Suprapubic skin (tissue), 3 donors: ENCODE measurements around the gene ASB6.

Source experiments
- EP300 ChIP-seq: sonication (generic); formaldehyde crosslinking; IDR thresholded peaks from one replicate; pipeline ENCODE4 v1.6.1; 2017; ENCODE audit warnings: antibody characterized with exemption
- TF ChIP-seq, protein P1 (sequence below), 2 donors: fragments of 200-600 bp in 1 of 2; fragments of 450-650 bp in 1 of 2; sonication (generic) in 1 of 2; IDR thresholded peaks; one replicate each; pipeline ENCODE4 v1.5.1; 2016 to 2019; ENCODE audit warnings: antibody characterized with exemption in 2 of 2, mild to moderate bottlenecking in 1 of 2, moderate library complexity in 1 of 2

DNA sequence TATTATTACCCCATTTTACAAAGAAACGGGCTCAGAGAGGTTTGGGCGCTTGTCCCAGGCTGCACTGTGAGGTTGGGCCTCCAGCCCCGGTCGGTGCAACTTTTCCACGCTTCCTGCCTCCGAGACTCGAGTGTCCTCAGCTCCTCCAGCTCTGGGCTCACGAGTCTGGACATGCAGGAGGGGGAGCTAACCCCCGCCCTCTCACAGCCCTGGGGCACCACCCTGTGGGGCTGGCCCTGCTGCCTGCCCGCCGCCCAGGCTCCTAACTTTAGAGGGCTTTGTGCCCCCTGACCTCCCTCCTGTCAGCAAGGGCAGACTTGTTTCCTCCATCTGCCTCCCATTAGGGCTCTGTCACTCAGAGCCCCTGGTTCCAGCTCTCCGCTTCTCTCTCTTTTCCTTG, 4.3 kb upstream of the ASB6 start:
- no peak for TF ChIP-seq EP300
- TF ChIP-seq, protein P1, sequence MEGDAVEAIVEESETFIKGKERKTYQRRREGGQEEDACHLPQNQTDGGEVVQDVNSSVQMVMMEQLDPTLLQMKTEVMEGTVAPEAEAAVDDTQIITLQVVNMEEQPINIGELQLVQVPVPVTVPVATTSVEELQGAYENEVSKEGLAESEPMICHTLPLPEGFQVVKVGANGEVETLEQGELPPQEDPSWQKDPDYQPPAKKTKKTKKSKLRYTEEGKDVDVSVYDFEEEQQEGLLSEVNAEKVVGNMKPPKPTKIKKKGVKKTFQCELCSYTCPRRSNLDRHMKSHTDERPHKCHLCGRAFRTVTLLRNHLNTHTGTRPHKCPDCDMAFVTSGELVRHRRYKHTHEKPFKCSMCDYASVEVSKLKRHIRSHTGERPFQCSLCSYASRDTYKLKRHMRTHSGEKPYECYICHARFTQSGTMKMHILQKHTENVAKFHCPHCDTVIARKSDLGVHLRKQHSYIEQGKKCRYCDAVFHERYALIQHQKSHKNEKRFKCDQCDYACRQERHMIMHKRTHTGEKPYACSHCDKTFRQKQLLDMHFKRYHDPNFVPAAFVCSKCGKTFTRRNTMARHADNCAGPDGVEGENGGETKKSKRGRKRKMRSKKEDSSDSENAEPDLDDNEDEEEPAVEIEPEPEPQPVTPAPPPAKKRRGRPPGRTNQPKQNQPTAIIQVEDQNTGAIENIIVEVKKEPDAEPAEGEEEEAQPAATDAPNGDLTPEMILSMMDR (IDR thresholded peaks at IDR 0.05), result no peak
